Measurements from ENCODE around the gene TAF5L. TPM values are rescaled to one million over a fixed set of nuclear protein-coding genes. Genes with fewer than 3 reads are reported as not detected.

The TAF5L gene
- total and polyA plus RNA-seq, 2 of the 4 experiments (the other 2 are of a cell fraction): 17.9 to 18.6 TPM

GRCh38 chr1:229572286-229572685 lies 53.6 kb downstream of the TAF5L start:
- H3K27me3 ChIP-seq (ENCODE audit: control insufficient read depth, insufficient read depth, low read length): peaks cover 4% of the 10 kb centered on the region; the same call in 1 of the 2 replicates
- intact Hi-C loops (cut with micrococcal nuclease): no loop called here
- no peak overlapping the region for H2BK120ac ChIP-seq (ENCODE audit: low read depth, low read length)
- no peaks in the 10 kb centered on the region for H3K9me3 ChIP-seq (ENCODE audit: control insufficient read depth, insufficient read depth, low read length)
- no peak overlapping the region for H3K4me3 ChIP-seq (ENCODE audit: insufficient read depth, low read depth, low read length)
- no peaks in the 10 kb centered on the region for H4K20me1 ChIP-seq (ENCODE audit: insufficient read depth, low read length)
- H2AK9ac ChIP-seq (replicated peaks; ENCODE audit: low read depth, low read length, poor library complexity): no peak overlapping the region
- no peak overlapping the region for H2AFZ ChIP-seq (replicated peaks; ENCODE audit: low read length, poor library complexity)
- no peak overlapping the region for H2BK5ac ChIP-seq (ENCODE audit: low read depth, low read length, poor library complexity, severe bottlenecking)
- dilution Hi-C loops (cut with HindIII; ENCODE audit: low sequenced_read_pairs, unreplicated experiment): no loop called here
- H3K56ac ChIP-seq (ENCODE audit: extremely low read depth, insufficient read depth, low read length): no peak overlapping the region
- H2AK5ac ChIP-seq (ENCODE audit: low read depth, low read length): no peak overlapping the region
- 0 out of 2 replicates have a peak, but pooled peaks cover 3% of the 10 kb centered on the region for H3K9me1 ChIP-seq (ENCODE audit: insufficient read depth, low read length)
- in situ Hi-C loops (cut with MboI; ENCODE audit: low sequenced_read_pairs): no loop called here
- no peak overlapping the region for H3K18ac ChIP-seq (ENCODE audit: low read depth, low read length)
- H3K27ac ChIP-seq (ENCODE audit: insufficient read depth, low read length): no peak overlapping the region
- no peak overlapping the region for H2BK20ac ChIP-seq (ENCODE audit: low read depth, low read length)
- no peaks in the 10 kb centered on the region for H3K79me1 ChIP-seq (ENCODE audit: low read depth in 1 of 2, low read length in 2 of 2)
- no peaks in the 10 kb centered on the region for H3K36me3 ChIP-seq (ENCODE audit: control insufficient read depth, insufficient read depth, low read length)
- H3K23ac ChIP-seq (ENCODE audit: low read depth, low read length): no peak overlapping the region
- no peak overlapping the region for H2BK15ac ChIP-seq (ENCODE audit: low read depth, low read length)
- POLR2A ChIA-PET (ENCODE audit: unreplicated experiment): no interaction called here
- WGBS, 2 experiments (ENCODE audit: extremely low coverage in 2 of 2, insufficient read length in 1 of 2): no CpG with 5 or more reads among the region's 2 CpGs
- no peak overlapping the region for H4K91ac ChIP-seq (ENCODE audit: insufficient read depth, low read depth, low read length)
- no peak for ATAC-seq (ENCODE audit: low read depth)
- no peak overlapping the region for H4K5ac ChIP-seq (ENCODE audit: low read depth, low read length)
- no peak overlapping the region for H3K9ac ChIP-seq (ENCODE audit: low read depth, low read length)
- no peak overlapping the region for H4K8ac ChIP-seq (ENCODE audit: low read depth in 2 of 2, low read length in 2 of 2)
- DNase-seq: no peak
- H3K14ac ChIP-seq (replicated peaks; ENCODE audit: low read depth, low read length): no peak overlapping the region
- no peak overlapping the region for H3K4me2 ChIP-seq (ENCODE audit: low read depth, low read length)
- H3K4ac ChIP-seq (ENCODE audit: low read depth, low read length): no peak overlapping the region
- CTCF ChIA-PET: no interaction called here
- no TSS peak for BruUV-seq (replicated peaks)
- no peaks in the 10 kb centered on the region for H3K4me1 ChIP-seq (ENCODE audit: control insufficient read depth, insufficient read depth, low read length)
- no peak for TF ChIP-seq MAZ (IDR thresholded peaks at IDR 0.05; ENCODE audit: borderline replicate concordance, low read depth, low read length)
- TF ChIP-seq RAD21 (IDR thresholded peaks at IDR 0.05; ENCODE audit: low read length): no peak
- TF ChIP-seq SMC3 (IDR thresholded peaks at IDR 0.05; ENCODE audit: low read depth, low read length): no peak
- no peak for TF ChIP-seq RCOR1 (IDR thresholded peaks at IDR 0.05; ENCODE audit: insufficient replicate concordance, low read length)
- no peak for TF ChIP-seq USF2 (IDR thresholded peaks at IDR 0.05; ENCODE audit: low read depth, low read length)
- no peak for TF ChIP-seq POLR2A (IDR thresholded peaks at IDR 0.05; ENCODE audit: low read depth, low read length)
- TF ChIP-seq NFE2L2 (IDR thresholded peaks at IDR 0.05; ENCODE audit: low read depth, low read length): no peak
- no peak for TF ChIP-seq CHD1 (IDR thresholded peaks at IDR 0.05; ENCODE audit: low read depth, low read length)
- TF ChIP-seq CEBPB (IDR thresholded peaks at IDR 0.05; ENCODE audit: low read depth, low read length): no peak
- no peak for TF ChIP-seq BHLHE40 (IDR thresholded peaks at IDR 0.05; ENCODE audit: low read depth, low read length)
